Spleen (tissue), 11 donors: Measurements from ENCODE around the gene KCNMB2. TPM values are rescaled to one million over a fixed set of nuclear protein-coding genes. Genes with fewer than 3 reads are reported as not detected.

Experiments
- DNase-seq: peaks from one replicate; pipeline ENCODE4 v3.0.0-alpha.2; 2020
- H3K27ac ChIP-seq, 8 donors: fragments of 200-600 bp; sonication (generic) in 7 of 8; 1 replicate in 4 of 8; 2 replicates in 4 of 8; pipeline versions ENCODE4 v1.5.0 to v1.8.0; 2016 to 2021; ENCODE audit warnings: inconsistent platforms in 4 of 8, mild to moderate bottlenecking in 4 of 8, moderate library complexity in 1 of 8
- H3K27me3 ChIP-seq, 7 donors: fragments of 200-600 bp; sonication (generic) in 6 of 7; replicated peaks in 1 of 7; 1 replicate in 4 of 7; 2 replicates in 3 of 7; pipeline versions ENCODE4 v1.5.0 to v1.8.0; 2016 to 2021; ENCODE audit warnings: inconsistent platforms in 3 of 7, mild to moderate bottlenecking in 1 of 7
- H3K36me3 ChIP-seq, 6 donors: fragments of 200-600 bp; sonication (generic) in 5 of 6; 1 replicate in 4 of 6; 2 replicates in 2 of 6; pipeline versions ENCODE4 v1.5.0 to v1.8.0; 2016 to 2021; ENCODE audit warnings: inconsistent platforms in 2 of 6
- H3K4me1 ChIP-seq, 6 donors: fragments of 200-600 bp; sonication (generic) in 5 of 6; 1 replicate in 3 of 6; 2 replicates in 3 of 6; pipeline versions ENCODE4 v1.5.0 to v1.8.0; 2016 to 2021; ENCODE audit warnings: inconsistent platforms in 3 of 6
- H3K4me3 ChIP-seq, 8 donors: fragments of 200-600 bp; sonication (generic) in 7 of 8; 1 replicate in 4 of 8; 2 replicates in 4 of 8; pipeline versions ENCODE4 v1.5.0 to v1.8.0; 2016 to 2021; ENCODE audit warnings: inconsistent platforms in 4 of 8, mild to moderate bottlenecking in 4 of 8, moderate library complexity in 2 of 8
- H3K9me3 ChIP-seq, 8 donors: fragments of 200-600 bp; sonication (generic) in 7 of 8; 1 replicate in 4 of 8; 2 replicates in 4 of 8; pipeline versions ENCODE4 v1.5.0 to v1.8.0; 2016 to 2021; ENCODE audit warnings: inconsistent platforms in 4 of 8
- POLR2A ChIP-seq, 3 donors: fragments of 450-650 bp; IDR thresholded peaks; one replicate each; pipeline ENCODE4 v1.5.1; 2017; ENCODE audit warnings: antibody characterized with exemption in 3 of 3, mild to moderate bottlenecking in 1 of 3
- POLR2AphosphoS5 ChIP-seq, 3 donors: sonication (generic); formaldehyde crosslinking; IDR thresholded peaks; one replicate each; pipeline ENCODE4 v1.5.1; 2017; ENCODE audit warnings: antibody characterized with exemption in 3 of 3
- WGBS, 5 donors: extraction: QIAGEN DNeasy Blood & Tissue Kit in 3 of 5; methylation state at CpG; one replicate each; pipeline versions ENCODE4 v1.1.5 to v1.1.7; 2013 to 2018; 5-methylcytosine and 5-hydroxymethylcytosine counted together
- intact Hi-C: fragments of 100-400 bp; cut with DNase I; formaldehyde crosslinking; loops from one replicate; pipeline ENCODE4 v1.15.0; 2023; ENCODE audit warnings: low total_unique reads
- polyA plus RNA-seq, 3 donors: library from polyadenylated mRNA; stranded (reverse); fragments of 200-250 nt; gene quantifications; one replicate each; pipeline ENCODE4 v1.2.1, GENCODE V29; 2013
- total RNA-seq, 7 donors: library from RNA; depleted of rRNA in 3 of 7; stranded (reverse); fragments of >200 nt in 3 of 7; fragmentation: NEBNext Ultra II Directional in 4 of 7; extraction: Animal tissue kit (Norgen Biotek cat#: 25700) in 4 of 7; gene quantifications; one replicate each; pipeline versions ENCODE4 v1.1.0 to v1.2.1, GENCODE V29; 2016 to 2021
- TF ChIP-seq, protein P1 (sequence below), 11 experiments: fragments of 200-600 bp in 7 of 11; fragments of 450-650 bp in 4 of 11; sonication (generic) in 4 of 11; IDR thresholded peaks in 8 of 11; conservative IDR thresholded peaks in 3 of 11; 1 replicate in 7 of 11; 2 replicates in 4 of 11; pipeline versions ENCODE4 v1.4.0 to v1.8.0; 2016 to 2021; ENCODE audit warnings: antibody characterized with exemption in 11 of 11, inconsistent platforms in 4 of 11, mild to moderate bottlenecking in 1 of 11
- donor health status: healthy with polysubstance abuse.
- donor health status: DM: no; HTN: no; CAD: no; lungs with moderate emphysema.
- donor health status: DM: no; HTN: no; CAD: no.
- donor health status: Bipolar disorder and iron deficiency.
- donor health status: healthy.
- donor health status: DM: no; HTN: no; CAD: no.
- donor health status: DM: yes; HTN: yes; CAD: no.

The KCNMB2 gene
- total and polyA plus RNA-seq, 10 donors = 0.03 to 0.70 (median 0.66) TPM; not detected in 5

DNA sequence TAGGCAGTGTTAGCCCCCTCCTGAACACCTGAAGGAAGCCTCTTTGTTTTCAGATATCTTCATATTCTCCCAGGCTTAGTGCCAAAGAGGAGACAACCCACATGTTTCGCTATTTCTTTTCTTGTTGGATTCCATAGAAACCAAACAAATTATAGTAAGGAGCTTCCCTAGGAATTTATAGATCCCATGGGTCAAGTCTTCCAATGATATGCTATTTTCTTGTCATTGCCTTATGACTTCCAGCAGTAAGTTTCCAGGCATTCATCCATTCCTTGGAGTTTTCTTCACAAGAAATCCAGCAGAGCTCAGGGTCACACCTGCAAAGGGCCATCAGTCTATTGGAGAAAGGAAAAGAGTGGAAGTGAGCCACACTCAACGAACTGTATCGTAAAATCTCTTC lies 9.9 kb upstream of the KCNMB2 start:
- no peak overlapping the region for H3K4me3 ChIP-seq
- H3K4me1 ChIP-seq = no peaks in the 10 kb centered on the region
- no peak for DNase-seq
- 73 to 96% (median 86%) methylated on average over 3 of the region's 3 CpGs for WGBS, 5 donors
- H3K36me3 ChIP-seq = no peaks in the 10 kb centered on the region
- no peak for TF ChIP-seq POLR2AphosphoS5 (IDR thresholded peaks at IDR 0.05)
- TF ChIP-seq POLR2A (IDR thresholded peaks at IDR 0.05) = no peak
- TF ChIP-seq, protein P1, sequence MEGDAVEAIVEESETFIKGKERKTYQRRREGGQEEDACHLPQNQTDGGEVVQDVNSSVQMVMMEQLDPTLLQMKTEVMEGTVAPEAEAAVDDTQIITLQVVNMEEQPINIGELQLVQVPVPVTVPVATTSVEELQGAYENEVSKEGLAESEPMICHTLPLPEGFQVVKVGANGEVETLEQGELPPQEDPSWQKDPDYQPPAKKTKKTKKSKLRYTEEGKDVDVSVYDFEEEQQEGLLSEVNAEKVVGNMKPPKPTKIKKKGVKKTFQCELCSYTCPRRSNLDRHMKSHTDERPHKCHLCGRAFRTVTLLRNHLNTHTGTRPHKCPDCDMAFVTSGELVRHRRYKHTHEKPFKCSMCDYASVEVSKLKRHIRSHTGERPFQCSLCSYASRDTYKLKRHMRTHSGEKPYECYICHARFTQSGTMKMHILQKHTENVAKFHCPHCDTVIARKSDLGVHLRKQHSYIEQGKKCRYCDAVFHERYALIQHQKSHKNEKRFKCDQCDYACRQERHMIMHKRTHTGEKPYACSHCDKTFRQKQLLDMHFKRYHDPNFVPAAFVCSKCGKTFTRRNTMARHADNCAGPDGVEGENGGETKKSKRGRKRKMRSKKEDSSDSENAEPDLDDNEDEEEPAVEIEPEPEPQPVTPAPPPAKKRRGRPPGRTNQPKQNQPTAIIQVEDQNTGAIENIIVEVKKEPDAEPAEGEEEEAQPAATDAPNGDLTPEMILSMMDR (IDR thresholded peaks at IDR 0.05 in 8 of 11, conservative IDR thresholded peaks at IDR 0.05 in 3 of 11) = no peak
- H3K27me3 ChIP-seq = no peaks in the 10 kb centered on the region
- intact Hi-C loops = no loop called here
- H3K9me3 ChIP-seq = peaks cover 0 to 5% (median 0%) of the 10 kb centered on the region in 8 donors
- no peak overlapping the region for H3K27ac ChIP-seq

DNA sequence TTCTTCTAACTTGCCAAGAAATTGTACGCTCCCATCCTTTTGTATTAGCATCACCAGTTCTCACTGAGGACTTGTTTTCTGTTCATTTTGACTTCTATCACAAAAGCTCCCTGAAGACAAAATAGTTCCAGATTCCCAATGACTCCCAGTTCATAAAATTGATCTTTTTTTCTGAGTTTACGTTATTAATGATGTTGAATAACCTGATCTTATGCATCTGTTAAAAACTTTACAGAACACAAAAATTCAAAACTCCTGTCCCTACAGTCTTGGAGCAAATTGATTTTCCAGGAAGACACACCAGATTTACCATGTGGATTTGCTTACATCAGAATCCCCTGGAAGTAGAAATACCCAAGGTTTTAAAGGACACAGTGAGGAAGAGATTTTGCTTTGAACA lies 8.3 kb upstream of the KCNMB2 start:
- H3K4me3 ChIP-seq = no peak overlapping the region
- no peaks in the 10 kb centered on the region for H3K4me1 ChIP-seq
- TF ChIP-seq, protein P1 (IDR thresholded peaks at IDR 0.05 in 8 of 11, conservative IDR thresholded peaks at IDR 0.05 in 3 of 11) = no peak
- no peak for TF ChIP-seq POLR2AphosphoS5 (IDR thresholded peaks at IDR 0.05)
- no peak for TF ChIP-seq POLR2A (IDR thresholded peaks at IDR 0.05)
- H3K27ac ChIP-seq = no peak overlapping the region
- peaks cover 0 to 6% (median 0%) of the 10 kb centered on the region in 8 donors for H3K9me3 ChIP-seq
- intact Hi-C loops = no loop called here
- no peaks in the 10 kb centered on the region for H3K36me3 ChIP-seq
- DNase-seq = no peak
- 88 to 98% (median 92%) methylated on average over 2 of the region's 2 CpGs for WGBS, 5 donors
- no peaks in the 10 kb centered on the region for H3K27me3 ChIP-seq

DNA sequence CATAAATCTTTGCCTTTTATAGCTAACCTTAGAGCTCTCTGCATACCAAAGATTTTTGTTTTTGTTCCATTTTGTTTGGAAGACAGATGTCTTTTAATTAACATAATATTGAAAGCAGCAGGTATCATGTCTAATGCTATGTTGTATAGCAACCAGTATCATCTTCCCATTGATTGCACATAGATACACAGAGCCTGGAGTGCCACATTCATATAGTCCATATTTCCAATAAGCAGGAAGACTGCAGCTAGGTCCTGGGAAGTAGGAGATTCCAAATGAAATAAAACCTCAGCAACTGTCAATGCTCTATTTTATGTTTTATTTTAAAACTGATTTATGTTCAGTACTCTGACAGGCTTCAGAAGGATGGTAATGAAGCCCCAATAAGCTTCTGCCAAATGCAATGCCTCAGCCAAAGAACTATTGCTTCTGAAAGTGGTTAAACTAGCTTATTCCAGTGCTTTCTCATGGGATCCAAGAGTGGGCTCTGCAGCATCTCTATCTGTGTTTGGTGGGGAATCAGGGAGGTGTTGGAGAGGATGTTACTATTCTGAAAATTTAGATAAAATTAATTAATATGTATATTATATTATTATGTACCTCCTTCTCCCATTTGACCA lies 6.5 kb upstream of the KCNMB2 start:
- intact Hi-C loops = no loop called here
- H3K36me3 ChIP-seq = no peaks in the 10 kb centered on the region
- TF ChIP-seq, protein P1 (IDR thresholded peaks at IDR 0.05 in 8 of 11, conservative IDR thresholded peaks at IDR 0.05 in 3 of 11) = no peak
- TF ChIP-seq POLR2AphosphoS5 (IDR thresholded peaks at IDR 0.05) (no peak), POLR2A (IDR thresholded peaks at IDR 0.05) (no peak)

DNA sequence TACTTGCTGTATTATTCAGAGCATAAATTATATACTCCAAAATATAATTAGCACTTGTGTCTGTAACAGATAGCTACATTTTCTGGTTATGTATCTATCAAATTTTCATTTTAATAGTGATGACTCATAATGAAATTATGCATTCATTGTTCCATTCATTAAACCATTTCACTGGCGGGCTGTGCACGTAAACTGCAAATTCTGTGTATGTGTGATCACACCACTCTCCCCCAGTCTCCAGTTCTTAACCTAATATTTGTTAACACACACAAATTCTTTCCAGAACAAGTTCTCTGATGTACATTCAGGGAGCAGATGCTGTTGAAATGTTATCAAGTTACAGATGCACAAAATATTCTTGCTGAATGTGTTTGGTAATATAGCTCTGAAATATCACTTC lies 3.8 kb upstream of the KCNMB2 start:
- Histone ChIP-seq H3K36me3 (no peaks in the 10 kb centered on the region), H3K9me3 (peaks cover 0 to 6% (median 0%) of the 10 kb centered on the region in 8 donors), H3K27ac (no peak overlapping the region), H3K4me3 (no peak overlapping the region), H3K27me3 (peaks cover 0 to 22% (median 0%) of the 10 kb centered on the region in 7 donors), H3K4me1 (peaks cover 0 to 13% (median 0%) of the 10 kb centered on the region in 6 donors)
- WGBS, 5 donors = 60 to 83% (median 70%) methylated on average over 2 of the region's 2 CpGs
- DNase-seq = no peak
- intact Hi-C loops = no loop called here
- no peak for TF ChIP-seq POLR2A (IDR thresholded peaks at IDR 0.05)
- TF ChIP-seq POLR2AphosphoS5 (IDR thresholded peaks at IDR 0.05) = no peak
- TF ChIP-seq, protein P1 (IDR thresholded peaks at IDR 0.05 in 8 of 11, conservative IDR thresholded peaks at IDR 0.05 in 3 of 11) = no peak

More for the DNA sequence above, 6.5 kb upstream of the KCNMB2 start:
- Histone ChIP-seq H3K27ac (no peak overlapping the region), H3K4me3 (no peak overlapping the region), H3K4me1 (no peaks in the 10 kb centered on the region), H3K9me3 (peaks cover 0 to 6% (median 0%) of the 10 kb centered on the region in 8 donors), H3K27me3 (no peaks in the 10 kb centered on the region)
- no peak for DNase-seq
